HepG2 (cell line): ENCODE measurements around the gene ZBTB32. TPM values are rescaled to one million over a fixed set of nuclear protein-coding genes. Genes with fewer than 3 reads are reported as not detected.

Experiments used
- ATAC-seq: fragments of 200-7000 bp; cut with Tn5 transposase; 3 replicates; pipeline ENCODE4 v1.9.1; 2020; ENCODE audit warnings: mild to moderate bottlenecking, moderate library complexity
- BruUV-seq: library from RNA; stranded (reverse); fragments of 400-500 nt; replicated peaks from 2 replicates; lab custom pipeline; 2021; lab: Mats Ljungman, UMichigan
- CTCF ChIA-PET: fragments of 300-600 bp; formaldehyde crosslinking; extraction: SDS; loops from one replicate; lab custom pipeline; 2021; ENCODE audit warnings: low total read pairs, inconsistent platforms, low intra/inter-chr PET ratio; lab: Yijun Ruan, JAX
- POLR2A ChIA-PET: fragments of 350-600 bp; sonication (Branson Sonifier 250); formaldehyde crosslinking; loops from one replicate; lab custom pipeline; 2020; ENCODE audit warnings: antibody characterized with exemption, inconsistent platforms; lab: Yijun Ruan, JAX
- DNase-seq: peaks from one replicate; pipeline ENCODE4 v3.0.0-alpha.2; 2015; ENCODE audit warnings: low spot score
- FAIRE-seq: peaks from 3 replicates; lab custom pipeline; 2011; peaks lifted over from hg19 to GRCh38; lab: Jason Lieb, UNC
- H2AFZ ChIP-seq: one replicate; pipeline ENCODE4 v1.6.1; 2011; ENCODE audit warnings: low read length, inconsistent platforms
- H3K27ac ChIP-seq: fragments of 300-600 bp; 3 replicates; pipeline ENCODE4 v1.8.0; 2011; ENCODE audit warnings: mixed run types, mild to moderate bottlenecking, mixed read lengths, low read length, inconsistent platforms; ENCODE audit not compliant: insufficient read depth; ENCODE audit errors: extremely low read length
- H3K27me3 ChIP-seq, 2 experiments: fragments of 200-600 bp in 1 of 2; 2 replicates in 1 of 2; 3 replicates in 1 of 2; pipeline versions ENCODE4 v1.6.0 to v1.8.0; 2011; ENCODE audit warnings: low read length in 2 of 2, mild to moderate bottlenecking in 2 of 2, moderate library complexity in 2 of 2, inconsistent platforms in 1 of 2; ENCODE audit not compliant: insufficient read depth in 2 of 2, control insufficient read depth in 1 of 2
- H3K36me3 ChIP-seq, 2 experiments: fragments of 200-600 bp in 1 of 2; replicated peaks in 1 of 2; 2 replicates in 1 of 2; 3 replicates in 1 of 2; pipeline versions ENCODE4 v1.5.1 to v1.8.0; 2011; ENCODE audit warnings: low read length in 2 of 2, inconsistent platforms in 1 of 2; ENCODE audit not compliant: insufficient read depth in 2 of 2, control insufficient read depth in 1 of 2
- H3K4me1 ChIP-seq: 2 replicates; pipeline ENCODE4 v1.5.1; 2012; ENCODE audit warnings: low read length, inconsistent platforms; ENCODE audit not compliant: insufficient read depth
- H3K4me2 ChIP-seq: 2 replicates; pipeline ENCODE4 v1.6.0; 2011; ENCODE audit warnings: low read depth, low read length, inconsistent platforms
- H3K4me3 ChIP-seq, 3 experiments: fragments of 200-600 bp in 1 of 3; sonication (generic), shearing (Covaris generic) in 1 of 3; replicated peaks in 1 of 3; 2 replicates each; pipeline ENCODE4 v1.5.1; 2011 to 2016; ENCODE audit warnings: low read length in 3 of 3, inconsistent platforms in 2 of 3, low read depth in 2 of 3, mild to moderate bottlenecking in 2 of 3, control low read depth in 1 of 3, mixed read lengths in 1 of 3; ENCODE audit not compliant: insufficient read depth in 1 of 3
- H3K79me2 ChIP-seq: one replicate; pipeline ENCODE4 v1.6.1; 2011; ENCODE audit warnings: low read length, inconsistent platforms; ENCODE audit not compliant: insufficient read depth
- H3K9ac ChIP-seq: 2 replicates; pipeline ENCODE4 v1.6.0; 2011; ENCODE audit warnings: mild to moderate bottlenecking, low read depth, low read length, inconsistent platforms; ENCODE audit not compliant: insufficient read depth
- H3K9me3 ChIP-seq: 2 replicates; pipeline ENCODE4 v1.5.1; 2012; ENCODE audit warnings: mild to moderate bottlenecking, low read length
- H4K20me1 ChIP-seq: 2 replicates; pipeline ENCODE4 v1.6.0; 2011; ENCODE audit warnings: inconsistent platforms, mild to moderate bottlenecking, low read length, moderate library complexity; ENCODE audit not compliant: insufficient read depth
- NAIF1 ChIP-seq: sonication (generic); formaldehyde crosslinking; IDR thresholded peaks from 2 replicates; pipeline ENCODE4 v1.5.0; 2020; ENCODE audit warnings: mild to moderate bottlenecking, missing genetic modification reagents, borderline replicate concordance
- PHF20 ChIP-seq: sonication (generic); formaldehyde crosslinking; IDR thresholded peaks from 2 replicates; pipeline ENCODE4 v1.5.0; 2020; ENCODE audit warnings: mild to moderate bottlenecking, missing genetic modification reagents
- ZBTB7B ChIP-seq: sonication (generic); formaldehyde crosslinking; IDR thresholded peaks from 2 replicates; pipeline ENCODE4 v1.4.0; 2020; ENCODE audit warnings: missing genetic modification reagents
- ZNF160 ChIP-seq: sonication (generic); formaldehyde crosslinking; IDR thresholded peaks from 2 replicates; pipeline ENCODE4 v1.8.0; 2022; ENCODE audit warnings: mild to moderate bottlenecking, inconsistent platforms, missing genetic modification reagents
- ZNF33B ChIP-seq: sonication (generic); formaldehyde crosslinking; IDR thresholded peaks from 2 replicates; pipeline ENCODE4 v1.5.1; 2020; ENCODE audit warnings: mild to moderate bottlenecking, missing genetic modification reagents
- ZNF569 ChIP-seq: sonication (generic); formaldehyde crosslinking; IDR thresholded peaks from 2 replicates; pipeline ENCODE4 v1.5.0; 2020; ENCODE audit warnings: mild to moderate bottlenecking, missing genetic modification reagents, moderate library complexity, borderline replicate concordance
- WGBS: methylation state at CpG from one replicate; pipeline ENCODE4 v1.1.6; 2017; ENCODE audit warnings: low lambda C conversion rate; 5-methylcytosine and 5-hydroxymethylcytosine counted together
- in situ Hi-C: cut with HindIII; loops from 2 replicates; pipeline ENCODE4 v1.10.0; 2017; ENCODE audit warnings: low pct_unique_long_range_greater_than_20kb; ENCODE audit not compliant: extremely low pct_ligation_motif_present
- intact Hi-C: fragments of 100-400 bp; cut with micrococcal nuclease; formaldehyde crosslinking; loops from one replicate; pipeline ENCODE4 v1.10.0; 2022; ENCODE audit not compliant: unreplicated experiment
- polyA plus RNA-seq, 8 experiments: library from polyadenylated mRNA; depleted of rRNA in 3 of 8; stranded (reverse) in 7 of 8; unstranded in 1 of 8; fragments of >200 nt; fragmentation: Illumina TruSeq in 4 of 8; extraction: Trizol in 4 of 8; gene quantifications; 2 replicates each; pipeline versions ENCODE4 v1.2.1 to v1.2.3, GENCODE V29; 2011 to 2016; ENCODE audit warnings: low read depth in 4 of 8, missing spikeins in 1 of 8, mixed read lengths in 1 of 8; ENCODE audit not compliant: insufficient read depth in 1 of 8
- total RNA-seq, 5 experiments: library from RNA; depleted of rRNA; stranded (reverse); fragments of >200 nt; fragmentation: Illumina TruSeq; extraction: Trizol; gene quantifications; 2 replicates each; pipeline ENCODE4 v1.2.3, GENCODE V29; 2016; ENCODE audit warnings: low read depth in 1 of 5
- TF ChIP-seq, protein P1 (sequence below): sonication (generic); formaldehyde crosslinking; IDR thresholded peaks from 2 replicates; pipeline ENCODE4 v1.4.0; 2020; ENCODE audit warnings: missing genetic modification reagents
- TF ChIP-seq, protein P2 (sequence below): sonication (generic); formaldehyde crosslinking; conservative IDR thresholded peaks from 2 replicates; pipeline ENCODE4 v1.4.0; 2020; ENCODE audit warnings: missing genetic modification reagents
- TF ChIP-seq, protein P3 (sequence below): sonication (generic); formaldehyde crosslinking; IDR thresholded peaks from 2 replicates; pipeline ENCODE4 v1.4.0; 2020; ENCODE audit warnings: missing genetic modification reagents, borderline replicate concordance

The ZBTB32 gene
- total and polyA plus RNA-seq, 2 of the 13 experiments (the other 11 are each of a cell fraction or from before 2014, with no cell fraction given) = not detected

DNA sequence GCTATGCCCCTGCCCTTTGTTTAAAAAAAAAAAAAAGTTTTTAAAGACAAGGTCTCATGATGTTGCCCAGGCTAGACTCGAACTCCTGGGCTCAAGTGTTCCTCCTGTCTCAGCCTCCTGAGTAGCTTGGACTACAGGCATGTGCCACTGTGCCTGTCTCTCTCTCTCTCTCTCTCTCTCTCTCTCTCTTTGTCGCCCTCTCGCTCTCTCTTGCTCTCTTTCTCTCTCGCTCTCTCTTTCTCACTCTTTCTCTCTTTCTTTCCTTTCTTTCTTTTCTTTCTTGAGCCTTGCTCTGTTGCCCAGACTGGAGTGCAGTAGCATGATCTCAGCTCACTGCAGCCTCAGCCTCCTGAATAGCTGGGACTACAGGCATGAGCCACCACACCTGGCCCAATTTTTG, 48.8 kb upstream of the ZBTB32 start:
- in situ Hi-C loops = no loop called here
- Histone ChIP-seq H3K4me3 (no peak overlapping the region), H3K9me3 (no peaks in the 10 kb centered on the region), H3K36me3 (peaks cover 22 to 45% of the 10 kb centered on the region in 2 experiments), H3K27me3 (no peaks in the 10 kb centered on the region), H3K4me2 (no peak overlapping the region), H4K20me1 (no peaks in the 10 kb centered on the region), H3K79me2 (peaks cover 4% of the 10 kb centered on the region), H3K4me1 (peaks cover 6% of the 10 kb centered on the region), H2AFZ (no peak overlapping the region), H3K27ac (no peak overlapping the region), H3K9ac (no peak overlapping the region)
- WGBS = 95% methylated on average over 4 of the region's 4 CpGs
- no peak for ATAC-seq
- no peak for FAIRE-seq
- TF ChIP-seq, protein P1, sequence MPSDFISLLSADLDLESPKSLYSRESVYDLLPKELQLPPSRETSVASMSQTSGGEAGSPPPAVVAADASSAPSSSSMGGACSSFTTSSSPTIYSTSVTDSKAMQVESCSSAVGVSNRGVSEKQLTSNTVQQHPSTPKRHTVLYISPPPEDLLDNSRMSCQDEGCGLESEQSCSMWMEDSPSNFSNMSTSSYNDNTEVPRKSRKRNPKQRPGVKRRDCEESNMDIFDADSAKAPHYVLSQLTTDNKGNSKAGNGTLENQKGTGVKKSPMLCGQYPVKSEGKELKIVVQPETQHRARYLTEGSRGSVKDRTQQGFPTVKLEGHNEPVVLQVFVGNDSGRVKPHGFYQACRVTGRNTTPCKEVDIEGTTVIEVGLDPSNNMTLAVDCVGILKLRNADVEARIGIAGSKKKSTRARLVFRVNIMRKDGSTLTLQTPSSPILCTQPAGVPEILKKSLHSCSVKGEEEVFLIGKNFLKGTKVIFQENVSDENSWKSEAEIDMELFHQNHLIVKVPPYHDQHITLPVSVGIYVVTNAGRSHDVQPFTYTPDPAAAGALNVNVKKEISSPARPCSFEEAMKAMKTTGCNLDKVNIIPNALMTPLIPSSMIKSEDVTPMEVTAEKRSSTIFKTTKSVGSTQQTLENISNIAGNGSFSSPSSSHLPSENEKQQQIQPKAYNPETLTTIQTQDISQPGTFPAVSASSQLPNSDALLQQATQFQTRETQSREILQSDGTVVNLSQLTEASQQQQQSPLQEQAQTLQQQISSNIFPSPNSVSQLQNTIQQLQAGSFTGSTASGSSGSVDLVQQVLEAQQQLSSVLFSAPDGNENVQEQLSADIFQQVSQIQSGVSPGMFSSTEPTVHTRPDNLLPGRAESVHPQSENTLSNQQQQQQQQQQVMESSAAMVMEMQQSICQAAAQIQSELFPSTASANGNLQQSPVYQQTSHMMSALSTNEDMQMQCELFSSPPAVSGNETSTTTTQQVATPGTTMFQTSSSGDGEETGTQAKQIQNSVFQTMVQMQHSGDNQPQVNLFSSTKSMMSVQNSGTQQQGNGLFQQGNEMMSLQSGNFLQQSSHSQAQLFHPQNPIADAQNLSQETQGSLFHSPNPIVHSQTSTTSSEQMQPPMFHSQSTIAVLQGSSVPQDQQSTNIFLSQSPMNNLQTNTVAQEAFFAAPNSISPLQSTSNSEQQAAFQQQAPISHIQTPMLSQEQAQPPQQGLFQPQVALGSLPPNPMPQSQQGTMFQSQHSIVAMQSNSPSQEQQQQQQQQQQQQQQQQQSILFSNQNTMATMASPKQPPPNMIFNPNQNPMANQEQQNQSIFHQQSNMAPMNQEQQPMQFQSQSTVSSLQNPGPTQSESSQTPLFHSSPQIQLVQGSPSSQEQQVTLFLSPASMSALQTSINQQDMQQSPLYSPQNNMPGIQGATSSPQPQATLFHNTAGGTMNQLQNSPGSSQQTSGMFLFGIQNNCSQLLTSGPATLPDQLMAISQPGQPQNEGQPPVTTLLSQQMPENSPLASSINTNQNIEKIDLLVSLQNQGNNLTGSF (CRISPR knock-in tag) = no peak
- TF ChIP-seq, protein P2, sequence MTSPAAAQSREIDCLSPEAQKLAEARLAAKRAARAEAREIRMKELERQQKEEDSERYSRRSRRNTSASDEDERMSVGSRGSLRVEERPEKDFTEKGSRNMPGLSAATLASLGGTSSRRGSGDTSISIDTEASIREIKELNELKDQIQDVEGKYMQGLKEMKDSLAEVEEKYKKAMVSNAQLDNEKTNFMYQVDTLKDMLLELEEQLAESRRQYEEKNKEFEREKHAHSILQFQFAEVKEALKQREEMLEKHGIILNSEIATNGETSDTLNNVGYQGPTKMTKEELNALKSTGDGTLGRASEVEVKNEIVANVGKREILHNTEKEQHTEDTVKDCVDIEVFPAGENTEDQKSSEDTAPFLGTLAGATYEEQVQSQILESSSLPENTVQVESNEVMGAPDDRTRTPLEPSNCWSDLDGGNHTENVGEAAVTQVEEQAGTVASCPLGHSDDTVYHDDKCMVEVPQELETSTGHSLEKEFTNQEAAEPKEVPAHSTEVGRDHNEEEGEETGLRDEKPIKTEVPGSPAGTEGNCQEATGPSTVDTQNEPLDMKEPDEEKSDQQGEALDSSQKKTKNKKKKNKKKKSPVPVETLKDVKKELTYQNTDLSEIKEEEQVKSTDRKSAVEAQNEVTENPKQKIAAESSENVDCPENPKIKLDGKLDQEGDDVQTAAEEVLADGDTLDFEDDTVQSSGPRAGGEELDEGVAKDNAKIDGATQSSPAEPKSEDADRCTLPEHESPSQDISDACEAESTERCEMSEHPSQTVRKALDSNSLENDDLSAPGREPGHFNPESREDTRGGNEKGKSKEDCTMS (CRISPR knock-in tag) = no peak
- TF ChIP-seq NAIF1 (CRISPR knock-in tag) = no peak
- TF ChIP-seq ZNF160 = no peak
- TF ChIP-seq, protein P3, sequence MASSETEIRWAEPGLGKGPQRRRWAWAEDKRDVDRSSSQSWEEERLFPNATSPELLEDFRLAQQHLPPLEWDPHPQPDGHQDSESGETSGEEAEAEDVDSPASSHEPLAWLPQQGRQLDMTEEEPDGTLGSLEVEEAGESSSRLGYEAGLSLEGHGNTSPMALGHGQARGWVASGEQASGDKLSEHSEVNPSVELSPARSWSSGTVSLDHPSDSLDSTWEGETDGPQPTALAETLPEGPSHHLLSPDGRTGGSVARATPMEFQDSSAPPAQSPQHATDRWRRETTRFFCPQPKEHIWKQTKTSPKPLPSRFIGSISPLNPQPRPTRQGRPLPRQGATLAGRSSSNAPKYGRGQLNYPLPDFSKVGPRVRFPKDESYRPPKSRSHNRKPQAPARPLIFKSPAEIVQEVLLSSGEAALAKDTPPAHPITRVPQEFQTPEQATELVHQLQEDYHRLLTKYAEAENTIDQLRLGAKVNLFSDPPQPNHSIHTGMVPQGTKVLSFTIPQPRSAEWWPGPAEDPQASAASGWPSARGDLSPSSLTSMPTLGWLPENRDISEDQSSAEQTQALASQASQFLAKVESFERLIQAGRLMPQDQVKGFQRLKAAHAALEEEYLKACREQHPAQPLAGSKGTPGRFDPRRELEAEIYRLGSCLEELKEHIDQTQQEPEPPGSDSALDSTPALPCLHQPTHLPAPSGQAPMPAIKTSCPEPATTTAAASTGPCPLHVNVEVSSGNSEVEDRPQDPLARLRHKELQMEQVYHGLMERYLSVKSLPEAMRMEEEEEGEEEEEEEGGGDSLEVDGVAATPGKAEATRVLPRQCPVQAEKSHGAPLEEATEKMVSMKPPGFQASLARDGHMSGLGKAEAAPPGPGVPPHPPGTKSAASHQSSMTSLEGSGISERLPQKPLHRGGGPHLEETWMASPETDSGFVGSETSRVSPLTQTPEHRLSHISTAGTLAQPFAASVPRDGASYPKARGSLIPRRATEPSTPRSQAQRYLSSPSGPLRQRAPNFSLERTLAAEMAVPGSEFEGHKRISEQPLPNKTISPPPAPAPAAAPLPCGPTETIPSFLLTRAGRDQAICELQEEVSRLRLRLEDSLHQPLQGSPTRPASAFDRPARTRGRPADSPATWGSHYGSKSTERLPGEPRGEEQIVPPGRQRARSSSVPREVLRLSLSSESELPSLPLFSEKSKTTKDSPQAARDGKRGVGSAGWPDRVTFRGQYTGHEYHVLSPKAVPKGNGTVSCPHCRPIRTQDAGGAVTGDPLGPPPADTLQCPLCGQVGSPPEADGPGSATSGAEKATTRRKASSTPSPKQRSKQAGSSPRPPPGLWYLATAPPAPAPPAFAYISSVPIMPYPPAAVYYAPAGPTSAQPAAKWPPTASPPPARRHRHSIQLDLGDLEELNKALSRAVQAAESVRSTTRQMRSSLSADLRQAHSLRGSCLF (CRISPR knock-in tag) = no peak
- TF ChIP-seq ZBTB7B = no peak
- TF ChIP-seq ZNF33B = no peak
- TF ChIP-seq PHF20 (CRISPR knock-in tag) = no peak
- no peak for TF ChIP-seq ZNF569 (CRISPR knock-in tag)
- DNase-seq = no peak
- POLR2A ChIA-PET = no interaction called here
- intact Hi-C loops = no loop called here
- no TSS peak for BruUV-seq
- CTCF ChIA-PET = no interaction called here
